ENCODE measurements around the gene DNAAF8. TPM values are rescaled to one million over a fixed set of nuclear protein-coding genes. Genes with fewer than 3 reads are reported as not detected.

The DNAAF8 gene
- total RNA-seq, 4 donors from 2014 or later = 0.42 to 1.7 (median 0.94) TPM

GRCh38 chr16:4728676-4729075, 5.7 kb upstream of the DNAAF8 start:
- H3K36me3 ChIP-seq = peaks cover 28 to 75% (median 62%) of the 10 kb centered on the region in 4 donors
- H3K27ac ChIP-seq (replicated peaks in 1 of 4) = no peak overlapping the region
- no peak overlapping the region for H3K4me3 ChIP-seq
- no peaks in the 10 kb centered on the region for H3K27me3 ChIP-seq
- intact Hi-C loops (cut with DNase I) = no loop called here
- 86% methylated on average over 8 of the region's 8 CpGs for WGBS
- TF ChIP-seq EP300 (IDR thresholded peaks at IDR 0.05) = no peak
- TF ChIP-seq CTCF (IDR thresholded peaks at IDR 0.05) = no peak
- no peak for TF ChIP-seq POLR2AphosphoS5 (IDR thresholded peaks at IDR 0.05)
- TF ChIP-seq POLR2A (IDR thresholded peaks at IDR 0.05; ENCODE audit: low read depth) = no peak
- H3K4me1 ChIP-seq = peaks cover 5 to 14% (median 10%) of the 10 kb centered on the region in 4 donors
- H3K9me3 ChIP-seq = no peaks in the 10 kb centered on the region
- no peak for DNase-seq (ENCODE audit: extremely low spot score)

DNA sequence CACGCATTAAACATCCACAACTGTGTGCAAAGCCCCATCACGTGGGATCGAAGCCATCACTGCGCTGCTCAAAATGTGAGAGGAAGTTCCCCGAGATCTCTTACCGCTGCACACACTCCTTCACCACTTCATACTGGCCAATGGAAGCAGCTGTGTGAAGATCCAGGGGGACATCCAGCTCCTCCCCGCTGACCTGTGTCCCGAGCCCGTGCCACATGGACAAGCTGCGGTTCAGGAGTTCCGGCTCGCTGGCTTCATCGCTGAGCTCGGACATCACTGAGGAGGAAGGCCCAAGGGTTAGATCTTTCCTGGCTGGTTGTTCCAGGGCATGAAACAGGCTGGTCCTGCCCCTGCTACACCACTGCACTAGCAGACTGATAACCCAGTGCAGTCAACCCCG, 4.5 kb upstream of the DNAAF8 start:
- no peak overlapping the region for H3K4me3 ChIP-seq
- WGBS = 93% methylated on average over 12 of the region's 15 CpGs
- peaks cover 5 to 17% (median 11%) of the 10 kb centered on the region in 4 donors for H3K4me1 ChIP-seq
- TF ChIP-seq CTCF (IDR thresholded peaks at IDR 0.05) (no peak), EP300 (IDR thresholded peaks at IDR 0.05) (no peak), POLR2A (IDR thresholded peaks at IDR 0.05; ENCODE audit: low read depth) (no peak), POLR2AphosphoS5 (IDR thresholded peaks at IDR 0.05) (no peak)
- H3K9me3 ChIP-seq = no peaks in the 10 kb centered on the region
- peaks cover 0 to 3% (median 0%) of the 10 kb centered on the region in 4 donors for H3K27me3 ChIP-seq
- H3K36me3 ChIP-seq = peaks cover 28 to 63% (median 51%) of the 10 kb centered on the region in 4 donors
- no peak overlapping the region for H3K27ac ChIP-seq (replicated peaks in 1 of 4)
- intact Hi-C loops (cut with DNase I) = loop anchor here (5.0 to 10.0 kb wide), 2 partner anchors 72 to 225 kb away; partner anchors contain the start of genes ROGDI and SEC14L5
- no peak for DNase-seq (ENCODE audit: extremely low spot score)

- intact Hi-C loops (cut with DNase I) = loop anchor here (5.0 to 10.0 kb wide), 2 partner anchors 69 to 222 kb away; partner anchors contain the start of genes ROGDI and SEC14L5
- H3K27ac ChIP-seq (replicated peaks in 1 of 4) = peak overlapping the region; percentile 79 to 97 (median 88)
Measured at GRCh38 chr16:4733211-4733742, 1.1 kb upstream of the DNAAF8 start.

GRCh38 chr16:4733747-4734062, 632 bp upstream of the DNAAF8 start:
- Histone ChIP-seq H3K27ac (replicated peaks in 1 of 4) (peak overlapping the region; percentile 79 to 97 (median 88)), H3K4me1 (peaks cover 12 to 27% (median 19%) of the 10 kb centered on the region in 4 donors), H3K9me3 (no peaks in the 10 kb centered on the region), H3K27me3 (peaks cover 0 to 3% (median 0%) of the 10 kb centered on the region in 4 donors), H3K36me3 (peaks cover 7 to 24% (median 21%) of the 10 kb centered on the region in 4 donors), H3K4me3 (peak overlapping the region; percentile 82 to 99 (median 90))
- intact Hi-C loops (cut with DNase I) = loop anchor here (5.0 to 10.0 kb wide), 2 partner anchors 69 to 221 kb away; partner anchors contain the start of genes ROGDI and SEC14L5
- WGBS = 0% methylated on average over 3 of the region's 19 CpGs
- no peak for DNase-seq (ENCODE audit: extremely low spot score)
- TF ChIP-seq CTCF (IDR thresholded peaks at IDR 0.05) (no peak), EP300 (IDR thresholded peaks at IDR 0.05) (no peak), POLR2AphosphoS5 (IDR thresholded peaks at IDR 0.05) (no peak)

More at GRCh38 chr16:4733211-4733742, 1.1 kb upstream of the DNAAF8 start:
- peak overlapping the region; percentile 82 to 99 (median 90) for H3K4me3 ChIP-seq
- peaks cover 0 to 3% (median 0%) of the 10 kb centered on the region in 4 donors for H3K27me3 ChIP-seq
- TF ChIP-seq POLR2AphosphoS5 (IDR thresholded peaks at IDR 0.05) = no peak
- TF ChIP-seq CTCF (IDR thresholded peaks at IDR 0.05) = no peak
- no peak for TF ChIP-seq EP300 (IDR thresholded peaks at IDR 0.05)
- TF ChIP-seq POLR2A (IDR thresholded peaks at IDR 0.05; ENCODE audit: low read depth) = no peak
- H3K36me3 ChIP-seq = peaks cover 9 to 29% (median 25%) of the 10 kb centered on the region in 4 donors
- H3K9me3 ChIP-seq = no peaks in the 10 kb centered on the region
- 34% methylated on average over 17 of the region's 17 CpGs for WGBS
- DNase-seq (ENCODE audit: extremely low spot score) = no peak
- H3K4me1 ChIP-seq = peaks cover 12 to 27% (median 19%) of the 10 kb centered on the region in 4 donors

Measured in esophagus muscularis mucosa (tissue), 4 donors.